Measurements from ENCODE around the gene TMEM119. TPM values are rescaled to one million over a fixed set of nuclear protein-coding genes. Genes with fewer than 3 reads are reported as not detected.

TMEM119 gene
- total RNA-seq, 1 experiment from 2014 or later: not detected

- Histone ChIP-seq H3K4me3 (ENCODE audit: low read depth, low read length) (no peak overlapping the region), H3K36me3 (ENCODE audit: control insufficient read depth, insufficient read depth, low read length) (0 out of 2 replicates have a peak, but pooled peaks cover 1% of the 10 kb centered on the region), H3K4me1 (no peaks in the 10 kb centered on the region), H3K27me3 (replicated peaks; ENCODE audit: control insufficient read depth, insufficient read depth, low read length) (no peaks in the 10 kb centered on the region), H3K9me3 (no peaks in the 10 kb centered on the region)
- H3K36me3 Mint-ChIP-seq (ENCODE audit: insufficient read depth, unreplicated experiment): peaks cover 72% of the 10 kb centered on the region
- intact Hi-C loops (cut with micrococcal nuclease; ENCODE audit: unreplicated experiment): no loop called here
- no peak overlapping the region for H3K27ac Mint-ChIP-seq (ENCODE audit: unreplicated experiment)
- CTCF ChIA-PET: no interaction called here
- H3K27me3 Mint-ChIP-seq (ENCODE audit: insufficient read depth, unreplicated experiment): no peaks in the 10 kb centered on the region
- no peak for DNase-seq
- H3K4me1 Mint-ChIP-seq (ENCODE audit: low read depth, unreplicated experiment): peaks cover 7% of the 10 kb centered on the region
- BruUV-seq (replicated peaks): no TSS peak
- H3K4me3 Mint-ChIP-seq (ENCODE audit: unreplicated experiment): no peak overlapping the region
- POLR2A ChIA-PET: no interaction called here
- no peaks in the 10 kb centered on the region for H3K9me3 Mint-ChIP-seq (ENCODE audit: unreplicated experiment)
- no peak for TF ChIP-seq CTCF (IDR thresholded peaks at IDR 0.05; ENCODE audit: insufficient read depth in 1 of 2, low read depth in 1 of 2, low read length in 1 of 2, severe bottlenecking in 1 of 2, unreplicated experiment in 1 of 2)
Measured at GRCh38 chr12:108642899-108643654, 45.2 kb upstream of the TMEM119 start.

- DNase-seq: no peak
- H3K36me3 ChIP-seq (ENCODE audit: control insufficient read depth, insufficient read depth, low read length): 0 out of 2 replicates have a peak, but pooled peaks cover 1% of the 10 kb centered on the region
- no peaks in the 10 kb centered on the region for H3K9me3 ChIP-seq
- Mint-ChIP-seq H3K36me3 (ENCODE audit: insufficient read depth, unreplicated experiment) (peaks cover 65% of the 10 kb centered on the region), H3K27me3 (ENCODE audit: insufficient read depth, unreplicated experiment) (no peaks in the 10 kb centered on the region), H3K9me3 (ENCODE audit: unreplicated experiment) (no peaks in the 10 kb centered on the region), H3K4me3 (ENCODE audit: unreplicated experiment) (no peak overlapping the region), H3K27ac (ENCODE audit: unreplicated experiment) (peak overlapping the region; percentile 86), H3K4me1 (ENCODE audit: low read depth, unreplicated experiment) (peaks cover 7% of the 10 kb centered on the region)
- no peaks in the 10 kb centered on the region for H3K4me1 ChIP-seq
- ChIA-PET POLR2A (no interaction called here), CTCF (interaction anchor here (0.5 kb wide), 1 partner anchor 1963 kb away, joined by 3 read pairs; no protein-coding TSS in a partner anchor)
- intact Hi-C loops (cut with micrococcal nuclease; ENCODE audit: unreplicated experiment): no loop called here
- no peak overlapping the region for H3K4me3 ChIP-seq (ENCODE audit: low read depth, low read length)
- H3K27me3 ChIP-seq (replicated peaks; ENCODE audit: control insufficient read depth, insufficient read depth, low read length): no peaks in the 10 kb centered on the region
- BruUV-seq (replicated peaks): no TSS peak
- no peak for TF ChIP-seq CTCF (IDR thresholded peaks at IDR 0.05; ENCODE audit: insufficient read depth in 1 of 2, low read depth in 1 of 2, low read length in 1 of 2, severe bottlenecking in 1 of 2, unreplicated experiment in 1 of 2)
Measured at GRCh38 chr12:108642269-108642870, 44.5 kb upstream of the TMEM119 start.

- Mint-ChIP-seq H3K4me3 (ENCODE audit: unreplicated experiment) (no peak overlapping the region), H3K27me3 (ENCODE audit: insufficient read depth, unreplicated experiment) (no peaks in the 10 kb centered on the region), H3K36me3 (ENCODE audit: insufficient read depth, unreplicated experiment) (peaks cover 58% of the 10 kb centered on the region), H3K4me1 (ENCODE audit: low read depth, unreplicated experiment) (peaks cover 7% of the 10 kb centered on the region), H3K9me3 (ENCODE audit: unreplicated experiment) (no peaks in the 10 kb centered on the region), H3K27ac (ENCODE audit: unreplicated experiment) (peak overlapping the region; percentile 86)
- ChIA-PET CTCF (interaction anchor here (0.5 kb wide), 1 partner anchor 1964 kb away, joined by 3 read pairs; no protein-coding TSS in a partner anchor), POLR2A (no interaction called here)
- H3K4me3 ChIP-seq (ENCODE audit: low read depth, low read length): no peak overlapping the region
- no peak for DNase-seq
- no peaks in the 10 kb centered on the region for H3K4me1 ChIP-seq
- H3K9me3 ChIP-seq: no peaks in the 10 kb centered on the region
- H3K27me3 ChIP-seq (replicated peaks; ENCODE audit: control insufficient read depth, insufficient read depth, low read length): no peaks in the 10 kb centered on the region
- no peaks in the 10 kb centered on the region for H3K36me3 ChIP-seq (ENCODE audit: control insufficient read depth, insufficient read depth, low read length)
- no TSS peak for BruUV-seq (replicated peaks)
- TF ChIP-seq CTCF (IDR thresholded peaks at IDR 0.05; ENCODE audit: insufficient read depth in 1 of 2, low read depth in 1 of 2, low read length in 1 of 2, severe bottlenecking in 1 of 2, unreplicated experiment in 1 of 2): no peak
- intact Hi-C loops (cut with micrococcal nuclease; ENCODE audit: unreplicated experiment): no loop called here
Measured at GRCh38 chr12:108641446-108642268, 43.8 kb upstream of the TMEM119 start.
